ENCODE measurements around the gene SRGAP1. TPM values are rescaled to one million over a fixed set of nuclear protein-coding genes. Genes with fewer than 3 reads are reported as not detected.

Gene SRGAP1
- total RNA-seq, 1 donor from 2014 or later: 49.3 TPM

GRCh38 chr12:63843254-63843720, 1.2 kb upstream of the SRGAP1 start:
- no peak for DNase-seq (ENCODE audit: low spot score)
- Mint-ChIP-seq H3K9me3 (ENCODE audit: unreplicated experiment) (no peaks in the 10 kb centered on the region), H3K27ac (ENCODE audit: unreplicated experiment) (peak overlapping the region; percentile 91), H3K4me3 (ENCODE audit: unreplicated experiment) (peak overlapping the region; percentile 93), H3K4me1 (ENCODE audit: unreplicated experiment) (peaks cover 33% of the 10 kb centered on the region), H3K27me3 (ENCODE audit: unreplicated experiment) (peaks cover 2% of the 10 kb centered on the region), H3K36me3 (ENCODE audit: low read depth, unreplicated experiment) (peaks cover 3% of the 10 kb centered on the region)
- TF ChIP-seq CTCF (IDR thresholded peaks at IDR 0.05; ENCODE audit: unreplicated experiment): no peak

- H3K27ac Mint-ChIP-seq (ENCODE audit: unreplicated experiment): no peak overlapping the region
- TF ChIP-seq CTCF (IDR thresholded peaks at IDR 0.05; ENCODE audit: unreplicated experiment): peak; percentile 85
- H3K36me3 Mint-ChIP-seq (ENCODE audit: low read depth, unreplicated experiment): peaks cover 3% of the 10 kb centered on the region
- DNase-seq (ENCODE audit: low spot score): peak; percentile 95
- H3K4me1 Mint-ChIP-seq (ENCODE audit: unreplicated experiment): peaks cover 39% of the 10 kb centered on the region
- H3K27me3 Mint-ChIP-seq (ENCODE audit: unreplicated experiment): peaks cover 2% of the 10 kb centered on the region
- H3K9me3 Mint-ChIP-seq (ENCODE audit: unreplicated experiment): no peaks in the 10 kb centered on the region
- peak overlapping the region; percentile 65 for H3K4me3 Mint-ChIP-seq (ENCODE audit: unreplicated experiment)
Observed at GRCh38 chr12:63843721-63844390, 644 bp upstream of the SRGAP1 start.

- peak overlapping the region; percentile 100 for H3K4me3 Mint-ChIP-seq (ENCODE audit: unreplicated experiment)
- peaks cover 3% of the 10 kb centered on the region for H3K36me3 Mint-ChIP-seq (ENCODE audit: low read depth, unreplicated experiment)
- H3K9me3 Mint-ChIP-seq (ENCODE audit: unreplicated experiment): no peaks in the 10 kb centered on the region
- peaks cover 50% of the 10 kb centered on the region for H3K4me1 Mint-ChIP-seq (ENCODE audit: unreplicated experiment)
- TF ChIP-seq CTCF (IDR thresholded peaks at IDR 0.05; ENCODE audit: unreplicated experiment): no peak
- H3K27ac Mint-ChIP-seq (ENCODE audit: unreplicated experiment): peak overlapping the region; percentile 49
- DNase-seq (ENCODE audit: low spot score): no peak
- H3K27me3 Mint-ChIP-seq (ENCODE audit: unreplicated experiment): peaks cover 2% of the 10 kb centered on the region
Observed at GRCh38 chr12:63845726-63846125, 1.2 kb downstream of the SRGAP1 start.

GRCh38 chr12:63846238-63846967, 1.9 kb downstream of the SRGAP1 start:
- H3K36me3 Mint-ChIP-seq (ENCODE audit: low read depth, unreplicated experiment): peaks cover 3% of the 10 kb centered on the region
- H3K4me3 Mint-ChIP-seq (ENCODE audit: unreplicated experiment): peak overlapping the region; percentile 100
- DNase-seq (ENCODE audit: low spot score): no peak
- no peaks in the 10 kb centered on the region for H3K9me3 Mint-ChIP-seq (ENCODE audit: unreplicated experiment)
- peaks cover 50% of the 10 kb centered on the region for H3K4me1 Mint-ChIP-seq (ENCODE audit: unreplicated experiment)
- peaks cover 2% of the 10 kb centered on the region for H3K27me3 Mint-ChIP-seq (ENCODE audit: unreplicated experiment)
- TF ChIP-seq CTCF (IDR thresholded peaks at IDR 0.05; ENCODE audit: unreplicated experiment): no peak
- no peak overlapping the region for H3K27ac Mint-ChIP-seq (ENCODE audit: unreplicated experiment)

- H3K9me3 Mint-ChIP-seq (ENCODE audit: unreplicated experiment): no peaks in the 10 kb centered on the region
- peaks cover 2% of the 10 kb centered on the region for H3K27me3 Mint-ChIP-seq (ENCODE audit: unreplicated experiment)
- DNase-seq (ENCODE audit: low spot score): no peak
- no peaks in the 10 kb centered on the region for H3K36me3 Mint-ChIP-seq (ENCODE audit: low read depth, unreplicated experiment)
- H3K4me1 Mint-ChIP-seq (ENCODE audit: unreplicated experiment): peaks cover 40% of the 10 kb centered on the region
- peak overlapping the region; percentile 60 for H3K4me3 Mint-ChIP-seq (ENCODE audit: unreplicated experiment)
- no peak for TF ChIP-seq CTCF (IDR thresholded peaks at IDR 0.05; ENCODE audit: unreplicated experiment)
- H3K27ac Mint-ChIP-seq (ENCODE audit: unreplicated experiment): no peak overlapping the region
Observed at GRCh38 chr12:63848450-63848849, 4.0 kb downstream of the SRGAP1 start.

All from endothelial cell (in vitro differentiated cells).